HepG2 (cell line): ENCODE results near the gene CDH19. TPM values are rescaled to one million over a fixed set of nuclear protein-coding genes. Genes with fewer than 3 reads are reported as not detected.

Source experiments
- ATAC-seq: fragments of 200-7000 bp; cut with Tn5 transposase; 3 replicates; pipeline ENCODE4 v1.9.1; 2020; ENCODE audit warnings: mild to moderate bottlenecking, moderate library complexity
- BruUV-seq: library from RNA; stranded (reverse); fragments of 400-500 nt; replicated peaks from 2 replicates; lab custom pipeline; 2021; lab: Mats Ljungman, UMichigan
- CTCF ChIA-PET: fragments of 300-600 bp; formaldehyde crosslinking; extraction: SDS; loops from one replicate; lab custom pipeline; 2021; ENCODE audit warnings: low total read pairs, inconsistent platforms, low intra/inter-chr PET ratio; lab: Yijun Ruan, JAX
- POLR2A ChIA-PET: fragments of 350-600 bp; sonication (Branson Sonifier 250); formaldehyde crosslinking; loops from one replicate; lab custom pipeline; 2020; ENCODE audit warnings: antibody characterized with exemption, inconsistent platforms; lab: Yijun Ruan, JAX
- DNase-seq: peaks from one replicate; pipeline ENCODE4 v3.0.0-alpha.2; 2015; ENCODE audit warnings: low spot score
- FAIRE-seq: peaks from 3 replicates; lab custom pipeline; 2011; peaks lifted over from hg19 to GRCh38; lab: Jason Lieb, UNC
- H2AFZ ChIP-seq: one replicate; pipeline ENCODE4 v1.6.1; 2011; ENCODE audit warnings: low read length, inconsistent platforms
- H3K27ac ChIP-seq: fragments of 300-600 bp; 3 replicates; pipeline ENCODE4 v1.8.0; 2011; ENCODE audit warnings: mixed run types, mild to moderate bottlenecking, mixed read lengths, low read length, inconsistent platforms; ENCODE audit not compliant: insufficient read depth; ENCODE audit errors: extremely low read length
- H3K27me3 ChIP-seq, 2 experiments: fragments of 200-600 bp in 1 of 2; 2 replicates in 1 of 2; 3 replicates in 1 of 2; pipeline versions ENCODE4 v1.6.0 to v1.8.0; 2011; ENCODE audit warnings: low read length in 2 of 2, mild to moderate bottlenecking in 2 of 2, moderate library complexity in 2 of 2, inconsistent platforms in 1 of 2; ENCODE audit not compliant: insufficient read depth in 2 of 2, control insufficient read depth in 1 of 2
- H3K36me3 ChIP-seq, 2 experiments: fragments of 200-600 bp in 1 of 2; replicated peaks in 1 of 2; 2 replicates in 1 of 2; 3 replicates in 1 of 2; pipeline versions ENCODE4 v1.5.1 to v1.8.0; 2011; ENCODE audit warnings: low read length in 2 of 2, inconsistent platforms in 1 of 2; ENCODE audit not compliant: insufficient read depth in 2 of 2, control insufficient read depth in 1 of 2
- H3K4me1 ChIP-seq: 2 replicates; pipeline ENCODE4 v1.5.1; 2012; ENCODE audit warnings: low read length, inconsistent platforms; ENCODE audit not compliant: insufficient read depth
- H3K4me2 ChIP-seq: 2 replicates; pipeline ENCODE4 v1.6.0; 2011; ENCODE audit warnings: low read depth, low read length, inconsistent platforms
- H3K4me3 ChIP-seq, 3 experiments: fragments of 200-600 bp in 1 of 3; sonication (generic), shearing (Covaris generic) in 1 of 3; replicated peaks in 1 of 3; 2 replicates each; pipeline ENCODE4 v1.5.1; 2011 to 2016; ENCODE audit warnings: low read length in 3 of 3, inconsistent platforms in 2 of 3, low read depth in 2 of 3, mild to moderate bottlenecking in 2 of 3, control low read depth in 1 of 3, mixed read lengths in 1 of 3; ENCODE audit not compliant: insufficient read depth in 1 of 3
- H3K79me2 ChIP-seq: one replicate; pipeline ENCODE4 v1.6.1; 2011; ENCODE audit warnings: low read length, inconsistent platforms; ENCODE audit not compliant: insufficient read depth
- H3K9ac ChIP-seq: 2 replicates; pipeline ENCODE4 v1.6.0; 2011; ENCODE audit warnings: mild to moderate bottlenecking, low read depth, low read length, inconsistent platforms; ENCODE audit not compliant: insufficient read depth
- H3K9me3 ChIP-seq: 2 replicates; pipeline ENCODE4 v1.5.1; 2012; ENCODE audit warnings: mild to moderate bottlenecking, low read length
- H4K20me1 ChIP-seq: 2 replicates; pipeline ENCODE4 v1.6.0; 2011; ENCODE audit warnings: inconsistent platforms, mild to moderate bottlenecking, low read length, moderate library complexity; ENCODE audit not compliant: insufficient read depth
- ATF5 ChIP-seq: sonication (generic); formaldehyde crosslinking; IDR thresholded peaks from 2 replicates; pipeline ENCODE4 v1.4.0; 2020; ENCODE audit warnings: mild to moderate bottlenecking, low read depth, missing genetic modification reagents
- ETV6 ChIP-seq: sonication (generic); formaldehyde crosslinking; conservative IDR thresholded peaks from 2 replicates; pipeline ENCODE4 v1.4.0; 2020; ENCODE audit warnings: missing genetic modification reagents
- HDAC2 ChIP-seq: sonication (generic); formaldehyde crosslinking; IDR thresholded peaks from 2 replicates; pipeline ENCODE4 v1.4.0; 2020; ENCODE audit warnings: missing genetic modification reagents
- HMGXB3 ChIP-seq: sonication (generic); formaldehyde crosslinking; IDR thresholded peaks from 2 replicates; pipeline ENCODE4 v1.4.0; 2020; ENCODE audit warnings: missing genetic modification reagents, borderline replicate concordance
- KAT8 ChIP-seq: IDR thresholded peaks from 2 replicates; pipeline ENCODE4 v1.6.1; 2016; ENCODE audit warnings: missing genetic modification reagents, missing compliant biosample characterization
- MEIS1 ChIP-seq: sonication (generic); formaldehyde crosslinking; IDR thresholded peaks from 2 replicates; pipeline ENCODE4 v1.9.0; 2021; ENCODE audit warnings: mild to moderate bottlenecking, missing genetic modification reagents, moderate library complexity, borderline replicate concordance
- RELA ChIP-seq: sonication (generic); formaldehyde crosslinking; IDR thresholded peaks from 2 replicates; pipeline ENCODE4 v1.4.0; 2020; ENCODE audit warnings: missing genetic modification reagents
- RXRB ChIP-seq: IDR thresholded peaks from 2 replicates; pipeline ENCODE4 v1.6.1; 2016; ENCODE audit warnings: borderline replicate concordance, missing genetic modification reagents, missing compliant biosample characterization
- TAF15 ChIP-seq: fragments of 200-400 bp; formaldehyde crosslinking; IDR thresholded peaks from one replicate; pipeline ENCODE4 v1.6.1; 2018; ENCODE audit warnings: mild to moderate bottlenecking, low read depth, low read length; ENCODE audit not compliant: poor library complexity, severe bottlenecking
- TBX2 ChIP-seq: sonication (generic); formaldehyde crosslinking; IDR thresholded peaks from 2 replicates; pipeline ENCODE4 v1.5.0; 2020; ENCODE audit warnings: missing genetic modification reagents, mild to moderate bottlenecking, borderline replicate concordance
- TCF7L2 ChIP-seq: IDR thresholded peaks from 2 replicates; pipeline ENCODE4 v1.6.1; 2011; ENCODE audit warnings: mild to moderate bottlenecking, low read depth, low read length, moderate library complexity
- TGIF2 ChIP-seq: IDR thresholded peaks from 2 replicates; pipeline ENCODE4 v1.6.1; 2016; ENCODE audit warnings: control low read depth, missing compliant biosample characterization
- ZNF10 ChIP-seq: sonication (generic); formaldehyde crosslinking; IDR thresholded peaks from 2 replicates; pipeline ENCODE4 v1.4.0; 2020; ENCODE audit warnings: mild to moderate bottlenecking, low read depth, missing genetic modification reagents, borderline replicate concordance
- ZNF670 ChIP-seq: sonication (generic); formaldehyde crosslinking; IDR thresholded peaks from 2 replicates; pipeline ENCODE4 v1.8.0; 2022; ENCODE audit warnings: mild to moderate bottlenecking, missing genetic modification reagents, borderline replicate concordance
- ZNF83 ChIP-seq: sonication (generic); formaldehyde crosslinking; IDR thresholded peaks from 2 replicates; pipeline ENCODE4 v1.4.0; 2020; ENCODE audit warnings: missing genetic modification reagents, mild to moderate bottlenecking, borderline replicate concordance
- in situ Hi-C: cut with HindIII; loops from 2 replicates; pipeline ENCODE4 v1.10.0; 2017; ENCODE audit warnings: low pct_unique_long_range_greater_than_20kb; ENCODE audit not compliant: extremely low pct_ligation_motif_present
- intact Hi-C: fragments of 100-400 bp; cut with micrococcal nuclease; formaldehyde crosslinking; loops from one replicate; pipeline ENCODE4 v1.10.0; 2022; ENCODE audit not compliant: unreplicated experiment
- polyA plus RNA-seq, 8 experiments: library from polyadenylated mRNA; depleted of rRNA in 3 of 8; stranded (reverse) in 7 of 8; unstranded in 1 of 8; fragments of >200 nt; fragmentation: Illumina TruSeq in 4 of 8; extraction: Trizol in 4 of 8; gene quantifications; 2 replicates each; pipeline versions ENCODE4 v1.2.1 to v1.2.3, GENCODE V29; 2011 to 2016; ENCODE audit warnings: low read depth in 4 of 8, missing spikeins in 1 of 8, mixed read lengths in 1 of 8; ENCODE audit not compliant: insufficient read depth in 1 of 8
- total RNA-seq, 5 experiments: library from RNA; depleted of rRNA; stranded (reverse); fragments of >200 nt; fragmentation: Illumina TruSeq; extraction: Trizol; gene quantifications; 2 replicates each; pipeline ENCODE4 v1.2.3, GENCODE V29; 2016; ENCODE audit warnings: low read depth in 1 of 5
- TF ChIP-seq, protein P1 (sequence below): IDR thresholded peaks from 2 replicates; pipeline ENCODE4 v1.6.1; 2012; ENCODE audit warnings: inconsistent platforms
- TF ChIP-seq, protein P2 (sequence below): sonication (generic); formaldehyde crosslinking; IDR thresholded peaks from 2 replicates; pipeline ENCODE4 v1.4.0; 2020; ENCODE audit warnings: missing genetic modification reagents

Gene CDH19
- total and polyA plus RNA-seq, 2 of the 13 experiments (the other 11 are each of a cell fraction or from before 2014, with no cell fraction given), result not detected

DNA sequence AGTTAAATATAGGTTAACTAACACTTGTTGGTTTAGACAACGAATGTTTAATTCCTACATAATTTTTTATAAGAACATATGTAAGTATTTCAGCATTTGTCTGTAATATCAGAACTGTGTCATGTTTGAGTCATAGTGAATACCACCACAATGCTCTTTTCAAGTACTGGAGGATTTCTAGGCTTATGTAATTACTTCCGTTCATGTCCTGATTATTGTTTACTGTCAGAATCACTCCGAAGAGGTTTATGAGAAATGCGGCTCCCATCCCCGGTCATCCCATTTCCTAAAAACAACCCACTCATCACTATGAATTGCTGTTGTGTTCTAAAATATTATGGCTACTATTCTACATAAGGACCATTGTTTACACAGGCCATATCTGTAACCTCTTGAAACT, 45.1 kb downstream of the CDH19 start (continued):
- TF ChIP-seq TBX2 (CRISPR knock-in tag) (no peak), TGIF2 (CRISPR knock-in tag) (no peak)
- TF ChIP-seq, all 625 proteins: peak for 0

DNA sequence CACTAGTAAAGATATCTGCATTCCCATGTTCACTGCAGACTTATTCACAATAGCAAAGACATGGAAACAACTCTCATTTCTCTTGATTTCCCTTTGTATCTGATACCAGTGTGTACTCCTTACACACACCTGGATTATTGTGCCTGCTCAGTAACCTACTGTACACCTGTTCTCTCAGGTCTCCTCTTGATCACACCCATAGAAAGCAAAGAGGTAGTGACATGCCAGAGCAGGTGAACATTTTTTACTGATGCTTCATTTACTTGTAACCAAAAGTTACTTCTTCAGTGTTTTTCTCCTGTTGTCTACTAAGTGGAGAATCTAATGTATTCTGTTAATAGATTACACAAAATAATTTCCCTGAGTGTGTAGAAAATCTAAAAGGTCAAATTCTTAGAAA, 46.8 kb downstream of the CDH19 start:
- H4K20me1 ChIP-seq, result no peaks in the 10 kb centered on the region
- no peaks in the 10 kb centered on the region for H3K79me2 ChIP-seq
- no peak for FAIRE-seq
- ChIA-PET POLR2A (no interaction called here), CTCF (no interaction called here)
- DNase-seq, result no peak
- H3K27ac ChIP-seq, result no peak overlapping the region
- ATAC-seq, result no peak
- H3K9ac ChIP-seq, result no peak overlapping the region
- no peaks in the 10 kb centered on the region for H3K36me3 ChIP-seq
- no peaks in the 10 kb centered on the region for H3K27me3 ChIP-seq
- no peak overlapping the region for H2AFZ ChIP-seq
- no TSS peak for BruUV-seq
- H3K4me3 ChIP-seq, result no peak overlapping the region
- in situ Hi-C loops (loop anchor here (25.0 kb wide), 1 partner anchor 630 kb away; no protein-coding TSS in a partner anchor), intact Hi-C loops (no loop called here)
- H3K9me3 ChIP-seq, result no peaks in the 10 kb centered on the region
- no peaks in the 10 kb centered on the region for H3K4me1 ChIP-seq
- H3K4me2 ChIP-seq, result no peak overlapping the region
- no peak for TF ChIP-seq ZNF10 (CRISPR knock-in tag)
- no peak for TF ChIP-seq TAF15
- no peak for TF ChIP-seq ZNF670 (CRISPR knock-in tag)
- TF ChIP-seq MEIS1 (CRISPR knock-in tag), result no peak
- TF ChIP-seq, protein P1, sequence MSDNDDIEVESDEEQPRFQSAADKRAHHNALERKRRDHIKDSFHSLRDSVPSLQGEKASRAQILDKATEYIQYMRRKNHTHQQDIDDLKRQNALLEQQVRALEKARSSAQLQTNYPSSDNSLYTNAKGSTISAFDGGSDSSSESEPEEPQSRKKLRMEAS, result no peak
- TF ChIP-seq ZNF83, result no peak
- TF ChIP-seq, protein P2, sequence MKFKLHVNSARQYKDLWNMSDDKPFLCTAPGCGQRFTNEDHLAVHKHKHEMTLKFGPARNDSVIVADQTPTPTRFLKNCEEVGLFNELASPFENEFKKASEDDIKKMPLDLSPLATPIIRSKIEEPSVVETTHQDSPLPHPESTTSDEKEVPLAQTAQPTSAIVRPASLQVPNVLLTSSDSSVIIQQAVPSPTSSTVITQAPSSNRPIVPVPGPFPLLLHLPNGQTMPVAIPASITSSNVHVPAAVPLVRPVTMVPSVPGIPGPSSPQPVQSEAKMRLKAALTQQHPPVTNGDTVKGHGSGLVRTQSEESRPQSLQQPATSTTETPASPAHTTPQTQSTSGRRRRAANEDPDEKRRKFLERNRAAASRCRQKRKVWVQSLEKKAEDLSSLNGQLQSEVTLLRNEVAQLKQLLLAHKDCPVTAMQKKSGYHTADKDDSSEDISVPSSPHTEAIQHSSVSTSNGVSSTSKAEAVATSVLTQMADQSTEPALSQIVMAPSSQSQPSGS (CRISPR knock-in tag), result no peak
- no peak for TF ChIP-seq RELA (CRISPR knock-in tag)
- no peak for TF ChIP-seq HMGXB3 (CRISPR knock-in tag)
- TF ChIP-seq TCF7L2, result no peak
- TF ChIP-seq RXRB (CRISPR knock-in tag), result no peak
- no peak for TF ChIP-seq ATF5 (CRISPR knock-in tag)
- TF ChIP-seq HDAC2, result no peak
- no peak for TF ChIP-seq KAT8
- no peak for TF ChIP-seq ETV6 (CRISPR knock-in tag)
